ENCODE results near the gene ZNF853. TPM values are rescaled to one million over a fixed set of nuclear protein-coding genes. Genes with fewer than 3 reads are reported as not detected.

ZNF853 gene
- total and polyA plus RNA-seq, 10 of the 15 experiments (the other 5 are each of a cell fraction or from before 2014, with no cell fraction given), result 0.04 to 0.26 (median 0.05) TPM; not detected in 4

DNA sequence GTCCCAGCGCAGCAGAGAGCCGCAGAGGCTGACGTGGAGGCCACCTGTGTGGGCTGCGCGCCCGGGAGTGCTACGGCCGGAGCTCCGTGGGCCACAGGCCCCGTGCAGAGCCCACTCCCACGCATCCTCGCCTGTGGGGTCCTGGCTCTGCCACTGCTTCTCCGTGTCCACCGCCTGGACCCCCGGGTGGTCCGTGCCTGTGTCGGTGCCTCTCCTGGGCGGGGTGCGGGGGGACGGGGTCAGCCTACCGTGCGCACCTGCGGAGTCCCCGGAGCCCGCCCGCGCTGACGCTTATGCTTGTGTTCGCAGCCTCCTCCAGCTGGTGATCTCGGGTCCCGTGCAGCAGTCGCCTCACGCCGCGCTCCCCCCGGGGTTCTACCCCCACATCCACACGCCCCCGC lies 7.8 kb upstream of the ZNF853 start (continued):
- TF ChIP-seq, protein P1, sequence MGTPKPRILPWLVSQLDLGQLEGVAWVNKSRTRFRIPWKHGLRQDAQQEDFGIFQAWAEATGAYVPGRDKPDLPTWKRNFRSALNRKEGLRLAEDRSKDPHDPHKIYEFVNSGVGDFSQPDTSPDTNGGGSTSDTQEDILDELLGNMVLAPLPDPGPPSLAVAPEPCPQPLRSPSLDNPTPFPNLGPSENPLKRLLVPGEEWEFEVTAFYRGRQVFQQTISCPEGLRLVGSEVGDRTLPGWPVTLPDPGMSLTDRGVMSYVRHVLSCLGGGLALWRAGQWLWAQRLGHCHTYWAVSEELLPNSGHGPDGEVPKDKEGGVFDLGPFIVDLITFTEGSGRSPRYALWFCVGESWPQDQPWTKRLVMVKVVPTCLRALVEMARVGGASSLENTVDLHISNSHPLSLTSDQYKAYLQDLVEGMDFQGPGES (IDR thresholded peaks at IDR 0.05), result no peak
- no peak for TF ChIP-seq LARP7 (IDR thresholded peaks at IDR 0.05)
- TF ChIP-seq, protein P2, sequence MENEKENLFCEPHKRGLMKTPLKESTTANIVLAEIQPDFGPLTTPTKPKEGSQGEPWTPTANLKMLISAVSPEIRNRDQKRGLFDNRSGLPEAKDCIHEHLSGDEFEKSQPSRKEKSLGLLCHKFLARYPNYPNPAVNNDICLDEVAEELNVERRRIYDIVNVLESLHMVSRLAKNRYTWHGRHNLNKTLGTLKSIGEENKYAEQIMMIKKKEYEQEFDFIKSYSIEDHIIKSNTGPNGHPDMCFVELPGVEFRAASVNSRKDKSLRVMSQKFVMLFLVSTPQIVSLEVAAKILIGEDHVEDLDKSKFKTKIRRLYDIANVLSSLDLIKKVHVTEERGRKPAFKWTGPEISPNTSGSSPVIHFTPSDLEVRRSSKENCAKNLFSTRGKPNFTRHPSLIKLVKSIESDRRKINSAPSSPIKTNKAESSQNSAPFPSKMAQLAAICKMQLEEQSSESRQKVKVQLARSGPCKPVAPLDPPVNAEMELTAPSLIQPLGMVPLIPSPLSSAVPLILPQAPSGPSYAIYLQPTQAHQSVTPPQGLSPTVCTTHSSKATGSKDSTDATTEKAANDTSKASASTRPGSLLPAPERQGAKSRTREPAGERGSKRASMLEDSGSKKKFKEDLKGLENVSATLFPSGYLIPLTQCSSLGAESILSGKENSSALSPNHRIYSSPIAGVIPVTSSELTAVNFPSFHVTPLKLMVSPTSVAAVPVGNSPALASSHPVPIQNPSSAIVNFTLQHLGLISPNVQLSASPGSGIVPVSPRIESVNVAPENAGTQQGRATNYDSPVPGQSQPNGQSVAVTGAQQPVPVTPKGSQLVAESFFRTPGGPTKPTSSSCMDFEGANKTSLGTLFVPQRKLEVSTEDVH (IDR thresholded peaks at IDR 0.05; ENCODE audit: low read depth, partially characterized antibody), result no peak

GRCh38 chr7:6608081-6608480 lies 7.3 kb upstream of the ZNF853 start:
- no TSS peak for BruUV-seq (replicated peaks)
- no peaks in the 10 kb centered on the region for H3K27me3 ChIP-seq (replicated peaks in 1 of 2; ENCODE audit: control insufficient read depth in 2 of 2, insufficient read depth in 2 of 2, low read length in 1 of 2)
- no peaks in the 10 kb centered on the region for H3K79me2 ChIP-seq (ENCODE audit: control insufficient read depth, insufficient read depth, low read length)
- RAD21 ChIA-PET (ENCODE audit: unreplicated experiment), result interaction anchor here (0.7 kb wide), 1 partner anchor 16 kb away, joined by 3 read pairs; no protein-coding TSS in a partner anchor
- FAIRE-seq (no peak), ATAC-seq (no peak), DNase-seq (ENCODE audit: low read depth, low spot score) (no peak)
- no peak overlapping the region for H2AFZ ChIP-seq (ENCODE audit: control insufficient read depth, low read depth, low read length)
- H3K9me3 ChIP-seq (replicated peaks; ENCODE audit: control insufficient read depth, insufficient read depth, low read length), result no peaks in the 10 kb centered on the region
- H3K4me3 ChIP-seq, result no peak overlapping the region
- H3K36me3 ChIP-seq (ENCODE audit: control insufficient read depth in 2 of 2, insufficient read depth in 2 of 2, low read length in 1 of 2), result peaks cover 3 to 4% of the 10 kb centered on the region in 2 experiments; a peak in 3 of 4 replicates
- TF ChIP-seq, protein P3, sequence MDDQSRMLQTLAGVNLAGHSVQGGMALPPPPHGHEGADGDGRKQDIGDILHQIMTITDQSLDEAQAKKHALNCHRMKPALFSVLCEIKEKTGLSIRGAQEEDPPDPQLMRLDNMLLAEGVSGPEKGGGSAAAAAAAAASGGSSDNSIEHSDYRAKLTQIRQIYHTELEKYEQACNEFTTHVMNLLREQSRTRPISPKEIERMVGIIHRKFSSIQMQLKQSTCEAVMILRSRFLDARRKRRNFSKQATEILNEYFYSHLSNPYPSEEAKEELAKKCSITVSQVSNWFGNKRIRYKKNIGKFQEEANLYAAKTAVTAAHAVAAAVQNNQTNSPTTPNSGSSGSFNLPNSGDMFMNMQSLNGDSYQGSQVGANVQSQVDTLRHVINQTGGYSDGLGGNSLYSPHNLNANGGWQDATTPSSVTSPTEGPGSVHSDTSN (IDR thresholded peaks at IDR 0.05; ENCODE audit: insufficient replicate concordance, low read depth, low read length), result no peak
- no peak for TF ChIP-seq PML (IDR thresholded peaks at IDR 0.05; ENCODE audit: low read length)
- no peak for TF ChIP-seq KLF5 (IDR thresholded peaks at IDR 0.05; ENCODE audit: partially characterized antibody)
- no peak for TF ChIP-seq IRF5 (IDR thresholded peaks at IDR 0.05; ENCODE audit: borderline replicate concordance)
- TF ChIP-seq RAD51 (IDR thresholded peaks at IDR 0.05), result no peak
- no peak for TF ChIP-seq NFYB (IDR thresholded peaks at IDR 0.05; ENCODE audit: insufficient read depth, low read depth, low read length)
- no peak for TF ChIP-seq NR2F1 (conservative IDR thresholded peaks at IDR 0.05)
- TF ChIP-seq MEF2B (IDR thresholded peaks at IDR 0.05; ENCODE audit: partially characterized antibody, poor library complexity, severe bottlenecking), result no peak
- TF ChIP-seq, protein P4, sequence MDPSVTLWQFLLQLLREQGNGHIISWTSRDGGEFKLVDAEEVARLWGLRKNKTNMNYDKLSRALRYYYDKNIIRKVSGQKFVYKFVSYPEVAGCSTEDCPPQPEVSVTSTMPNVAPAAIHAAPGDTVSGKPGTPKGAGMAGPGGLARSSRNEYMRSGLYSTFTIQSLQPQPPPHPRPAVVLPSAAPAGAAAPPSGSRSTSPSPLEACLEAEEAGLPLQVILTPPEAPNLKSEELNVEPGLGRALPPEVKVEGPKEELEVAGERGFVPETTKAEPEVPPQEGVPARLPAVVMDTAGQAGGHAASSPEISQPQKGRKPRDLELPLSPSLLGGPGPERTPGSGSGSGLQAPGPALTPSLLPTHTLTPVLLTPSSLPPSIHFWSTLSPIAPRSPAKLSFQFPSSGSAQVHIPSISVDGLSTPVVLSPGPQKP (IDR thresholded peaks at IDR 0.05; ENCODE audit: low read depth, low read length), result no peak
- no peak for TF ChIP-seq PAX5 (IDR thresholded peaks at IDR 0.05; ENCODE audit: borderline replicate concordance, low read depth, low read length)
- no peak overlapping the region for H3K9ac ChIP-seq (ENCODE audit: control insufficient read depth, insufficient read depth, low read length)
- 97% methylated on average over 18 of the region's 27 CpGs for WGBS (ENCODE audit: insufficient coverage, insufficient replicate concordance, low lambda C conversion rate, missing lambda C conversion rate)
- no peak overlapping the region for H3K4me2 ChIP-seq (ENCODE audit: control insufficient read depth, insufficient read depth)
- no peaks in the 10 kb centered on the region for H4K20me1 ChIP-seq (ENCODE audit: control insufficient read depth, insufficient read depth)
- CTCF ChIA-PET, result interaction anchor here (1.1 kb wide), 1 partner anchor 97 kb away, joined by 3 read pairs; no protein-coding TSS in a partner anchor
- H3K27ac ChIP-seq (ENCODE audit: control insufficient read depth, insufficient read depth), result no peak overlapping the region
- in situ Hi-C loops (cut with MboI) (no loop called here), intact Hi-C loops (cut with micrococcal nuclease; ENCODE audit: unreplicated experiment) (no loop called here)
- SMC1A ChIA-PET (ENCODE audit: uncharacterized antibody, unreplicated experiment), result interaction anchor here (0.6 kb wide), 1 partner anchor 855 kb away, joined by 3 read pairs; no protein-coding TSS in a partner anchor
- no peaks in the 10 kb centered on the region; the same call in 1 of the 2 replicates for H3K4me1 ChIP-seq (ENCODE audit: control insufficient read depth, insufficient read depth, low read length)
- POLR2A ChIA-PET, result interaction anchor here (1.2 kb wide), 1 partner anchor 28 kb away, joined by 8 read pairs; no protein-coding TSS in a partner anchor
